DMS53 (cell line): ENCODE results near the gene PDZD4.
A peak's percentile ranks its signal among the peaks of the same experiment; 100 is the strongest.

Source experiments
- DNase-seq: peaks from one replicate; lab custom pipeline; 2025; lab: John Stamatoyannopoulos, UW

Gene PDZD4

GRCh38 chrX:153812220-153812619, 18.1 kb downstream of the PDZD4 start:
- no peak for DNase-seq

GRCh38 chrX:153807976-153808375, 22.4 kb downstream of the PDZD4 start:
- no peak for DNase-seq

- no peak for DNase-seq
Measured at GRCh38 chrX:153806999-153807575, 23.3 kb downstream of the PDZD4 start.

DNA sequence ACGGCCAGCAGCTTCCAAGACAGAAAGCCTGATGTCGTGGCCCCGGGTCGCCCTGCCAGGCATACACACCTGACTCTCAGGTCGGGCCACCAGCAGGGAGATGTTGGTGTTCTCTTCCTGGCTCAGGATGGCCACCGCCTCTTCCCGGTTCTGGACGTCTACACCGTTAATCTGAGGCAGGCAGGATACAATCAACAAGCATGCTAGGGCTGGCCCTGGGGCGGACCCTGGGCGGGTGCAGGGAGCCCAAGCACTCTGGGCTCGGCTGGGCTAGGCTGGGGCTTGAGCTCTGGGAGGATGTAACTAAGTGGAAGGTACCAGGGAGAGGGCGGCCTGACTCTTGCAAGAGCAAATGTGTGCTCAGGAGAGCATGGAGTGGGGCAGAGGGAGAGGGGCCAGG, 24.9 kb downstream of the PDZD4 start:
- no peak for DNase-seq

GRCh38 chrX:153804621-153805020, 25.7 kb downstream of the PDZD4 start:
- no peak for DNase-seq

DNA sequence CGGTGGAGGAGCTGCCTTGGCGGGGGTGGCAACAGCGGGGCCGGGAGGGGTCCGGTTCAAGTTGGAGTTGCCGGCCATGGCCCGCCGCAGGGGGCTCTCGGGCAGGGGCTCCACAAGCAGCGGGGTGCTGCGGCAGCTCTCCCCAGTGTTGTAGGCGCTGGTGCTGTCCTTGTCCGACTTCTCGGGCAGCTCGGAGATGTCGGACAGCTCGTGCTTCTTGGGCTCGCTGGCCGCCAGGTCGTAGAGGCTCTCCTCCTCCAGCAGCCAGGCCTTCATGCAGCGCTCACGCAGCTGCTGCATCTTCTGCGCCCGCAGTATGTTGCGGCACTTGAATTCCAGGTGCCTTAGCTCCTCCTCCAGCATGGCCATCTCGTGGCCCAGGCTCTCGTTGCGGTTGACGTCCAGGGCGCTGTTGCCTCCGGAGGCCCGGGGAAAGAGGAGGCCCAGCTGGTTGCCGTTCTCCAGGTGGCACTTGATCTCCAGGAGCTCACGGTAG, 26.2 kb downstream of the PDZD4 start:
- DNase-seq, result peak; percentile 13

GRCh38 chrX:153803211-153804099, 26.9 kb downstream of the PDZD4 start:
- DNase-seq, result no peak

GRCh38 chrX:153802513-153803045, 27.8 kb downstream of the PDZD4 start:
- DNase-seq, result no peak

- DNase-seq, result peak; percentile 25
Measured at GRCh38 chrX:153801669-153802068, 28.7 kb downstream of the PDZD4 start.

DNA sequence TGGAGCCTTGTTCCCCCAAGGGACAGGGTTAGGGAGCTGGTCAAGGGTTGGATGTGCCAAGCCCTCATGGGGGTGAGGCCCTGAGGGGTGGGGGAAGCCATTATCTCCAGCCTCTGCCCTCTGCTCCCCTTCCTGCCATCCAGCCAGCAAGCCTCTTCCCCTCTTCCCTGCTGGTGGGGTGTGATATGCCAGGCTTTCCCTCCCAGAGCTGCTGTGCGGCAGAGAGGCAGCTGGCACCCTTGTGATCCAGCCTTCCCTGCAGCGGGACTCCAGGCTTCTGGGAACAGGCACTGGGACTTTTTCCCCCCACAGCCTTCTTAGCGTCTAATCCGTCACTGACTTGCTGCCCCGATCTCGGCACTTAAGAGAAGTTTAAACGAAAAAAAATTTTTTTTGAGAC, 29.6 kb downstream of the PDZD4 start:
- DNase-seq, result peak; percentile 38

- DNase-seq, result peak; percentile 14
Measured at GRCh38 chrX:153800177-153800722, 30.1 kb downstream of the PDZD4 start.

DNA sequence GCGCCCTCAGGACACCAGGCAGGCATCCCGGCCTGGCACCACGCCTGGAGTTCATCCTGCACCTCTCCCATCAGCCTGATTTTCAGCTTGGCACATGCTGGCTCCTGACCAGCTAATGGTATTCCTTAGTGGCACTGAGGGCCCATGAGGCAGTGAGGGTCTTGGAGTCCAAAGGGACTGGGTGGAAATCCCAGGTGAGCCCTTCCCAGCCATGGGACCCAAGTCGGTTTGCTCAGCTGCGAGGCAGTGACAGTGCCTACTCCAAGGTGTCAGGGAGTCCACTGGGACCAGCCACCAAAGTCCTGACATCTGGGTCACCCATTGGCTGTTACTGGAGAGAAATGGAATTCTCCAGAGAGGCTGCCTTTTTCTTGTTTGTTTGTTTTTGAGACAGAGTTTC, 31.0 kb downstream of the PDZD4 start:
- DNase-seq, result no peak

GRCh38 chrX:153797415-153798015, 32.8 kb downstream of the PDZD4 start:
- no peak for DNase-seq

- peak; percentile 54 for DNase-seq
Measured at GRCh38 chrX:153794897-153795816, 35.2 kb downstream of the PDZD4 start.

DNA sequence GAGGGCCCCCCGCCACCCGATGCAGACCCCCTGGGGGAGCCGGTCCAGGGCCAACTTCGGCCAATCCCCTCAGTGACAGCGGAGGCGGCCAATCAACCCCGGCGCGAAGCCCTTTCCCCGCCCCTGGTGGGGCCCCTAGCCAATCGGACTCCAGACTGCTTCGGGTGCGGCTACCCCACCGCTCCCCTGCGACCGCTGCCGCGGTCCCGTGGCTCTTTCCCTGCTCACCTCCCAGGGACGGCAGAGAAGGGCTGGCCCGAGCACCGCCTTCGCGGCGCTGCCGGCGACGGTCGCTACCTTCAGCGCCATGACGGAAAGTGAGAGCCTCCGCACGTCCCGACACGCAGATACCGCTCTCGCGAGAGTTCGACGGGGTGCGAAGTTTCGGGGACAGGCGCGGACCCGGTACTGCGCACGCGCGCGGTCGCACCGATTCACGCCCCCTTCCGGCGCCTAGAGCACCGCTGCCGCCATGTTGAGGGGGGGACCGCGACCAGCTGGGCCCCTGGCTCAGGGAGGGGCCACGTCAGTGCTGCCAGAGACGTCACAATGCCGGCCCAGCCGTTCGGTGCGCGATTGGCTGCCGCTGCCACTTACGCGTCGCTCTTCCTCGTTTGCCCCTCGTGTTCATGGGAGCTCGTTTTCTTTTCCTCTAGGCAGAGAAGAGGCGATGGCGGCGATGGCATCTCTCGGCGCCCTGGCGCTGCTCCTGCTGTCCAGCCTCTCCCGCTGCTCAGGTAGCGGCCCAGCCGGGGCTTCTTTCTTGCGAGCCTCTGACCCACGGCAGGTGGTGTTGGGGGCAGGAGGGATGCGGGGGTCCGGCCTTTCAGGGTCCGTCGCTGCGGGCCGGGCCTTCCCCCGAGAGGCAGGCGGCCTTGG, 36.1 kb downstream of the PDZD4 start, which contains the start of the genes IDH3G and SSR4:
Gene IDH3G, minus strand, starts transcription at position 358 of the 879 bp plus-strand sequence. Its CDS starts 49 bp downstream, at position 309.
Gene SSR4, plus strand, starts transcription at position 651 of the 879 bp plus-strand sequence. Its CDS starts 20 bp downstream, at position 671.
- peak; percentile 97 for DNase-seq

DNA sequence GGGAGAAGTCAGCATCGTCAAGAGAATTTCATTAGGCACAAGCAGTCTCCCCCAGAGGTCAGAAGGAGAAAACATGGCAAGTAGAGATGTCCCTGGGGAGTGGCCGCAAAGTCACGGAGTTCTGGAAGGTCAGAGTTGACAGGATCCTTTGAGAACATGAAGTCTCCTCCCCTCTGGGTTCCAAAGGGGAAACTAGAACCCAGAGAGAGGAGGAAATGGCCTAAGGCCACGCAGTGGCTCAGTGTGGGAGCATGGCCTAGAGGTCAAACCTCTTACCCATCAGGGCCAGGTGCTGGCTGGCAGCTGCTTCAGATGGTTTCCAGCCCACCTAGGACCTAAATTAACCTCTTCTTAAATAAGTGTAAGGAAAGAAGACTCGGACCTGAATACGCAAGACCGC, 37.1 kb downstream of the PDZD4 start:
- DNase-seq, result no peak

DNA sequence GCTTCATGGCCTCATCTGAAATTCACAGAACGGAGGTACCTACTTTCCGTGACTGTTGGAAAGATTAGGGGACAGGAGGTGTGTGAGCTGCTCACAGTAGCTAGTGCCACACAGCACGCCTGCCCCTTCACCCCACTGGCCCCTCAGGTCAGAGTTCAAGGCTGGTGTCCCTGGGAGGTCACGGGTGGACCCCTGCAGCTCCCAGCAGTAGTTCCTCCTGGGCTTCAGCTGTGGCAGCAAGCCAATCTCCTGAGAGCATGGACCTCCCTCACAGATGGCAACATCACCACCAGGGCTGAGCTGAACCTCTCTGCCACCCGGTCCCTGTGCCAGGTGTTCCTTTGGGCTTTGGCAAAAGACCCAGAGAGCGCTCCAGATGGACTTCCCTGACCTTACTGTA, 38.0 kb downstream of the PDZD4 start:
- no peak for DNase-seq

GRCh38 chrX:153791104-153791852, 39.1 kb downstream of the PDZD4 start:
- no peak for DNase-seq

GRCh38 chrX:153789654-153790053, 40.7 kb downstream of the PDZD4 start:
- DNase-seq, result no peak
